H9 (cell line): Measurements from ENCODE around the gene RIC8A. TPM values are rescaled to one million over a fixed set of nuclear protein-coding genes. Genes with fewer than 3 reads are reported as not detected.

Source experiments
- DNase-seq: peaks from one replicate; pipeline ENCODE4 v3.0.0-alpha.2; 2017
- H2AFZ ChIP-seq: one replicate; pipeline ENCODE4 v1.6.1; 2013; ENCODE audit warnings: mild to moderate bottlenecking, low read length, control low read depth, moderate library complexity
- H2AK5ac ChIP-seq: 2 replicates; pipeline ENCODE4 v1.6.1; 2013; ENCODE audit warnings: low read length, control low read depth, mixed read lengths; ENCODE audit not compliant: insufficient read length
- H2BK120ac ChIP-seq: one replicate; pipeline ENCODE4 v1.6.1; 2013; ENCODE audit warnings: low read depth, mild to moderate bottlenecking, low read length, control low read depth, inconsistent platforms; ENCODE audit not compliant: poor library complexity, severe bottlenecking
- H2BK12ac ChIP-seq: 2 replicates; pipeline ENCODE4 v1.6.1; 2013; ENCODE audit warnings: low read length, control low read depth, mixed read lengths, low read depth; ENCODE audit not compliant: insufficient read length
- H2BK15ac ChIP-seq: 2 replicates; pipeline ENCODE4 v1.6.1; 2013; ENCODE audit warnings: low read depth, low read length, control low read depth
- H2BK20ac ChIP-seq: one replicate; pipeline ENCODE4 v1.6.1; 2013; ENCODE audit warnings: low read depth, mild to moderate bottlenecking, low read length, control low read depth, inconsistent platforms; ENCODE audit not compliant: poor library complexity, severe bottlenecking
- H2BK5ac ChIP-seq: 2 replicates; pipeline ENCODE4 v1.6.1; 2013; ENCODE audit warnings: low read length, control low read depth, mixed read lengths; ENCODE audit not compliant: insufficient read length
- H3K14ac ChIP-seq: 2 replicates; pipeline ENCODE4 v1.6.1; 2013; ENCODE audit warnings: low read length, control low read depth; ENCODE audit not compliant: insufficient read depth
- H3K18ac ChIP-seq: 2 replicates; pipeline ENCODE4 v1.6.1; 2013; ENCODE audit warnings: low read depth, mild to moderate bottlenecking, mixed read lengths, low read length, control low read depth; ENCODE audit not compliant: insufficient read length
- H3K23ac ChIP-seq: 2 replicates; pipeline ENCODE4 v1.6.1; 2013; ENCODE audit warnings: low read length, control low read depth, mixed read lengths, low read depth; ENCODE audit not compliant: insufficient read length
- H3K23me2 ChIP-seq: 2 replicates; pipeline ENCODE4 v1.6.1; 2013; ENCODE audit warnings: low read depth, mild to moderate bottlenecking, mixed read lengths, low read length, control low read depth; ENCODE audit not compliant: insufficient read length, poor library complexity, severe bottlenecking
- H3K27ac ChIP-seq: 2 replicates; pipeline ENCODE4 v1.5.1; 2013; ENCODE audit warnings: low read length, control low read depth, mixed read lengths, low read depth; ENCODE audit not compliant: insufficient read length
- H3K27me3 ChIP-seq: 2 replicates; pipeline ENCODE4 v1.6.1; 2013; ENCODE audit warnings: low read length, control low read depth, inconsistent platforms; ENCODE audit not compliant: insufficient read depth
- H3K4ac ChIP-seq: 2 replicates; pipeline ENCODE4 v1.6.1; 2013; ENCODE audit warnings: low read depth, mild to moderate bottlenecking, control low read depth, inconsistent platforms, low read length, moderate library complexity
- H3K4me1 ChIP-seq: 2 replicates; pipeline ENCODE4 v1.6.1; 2013; ENCODE audit warnings: low read length, control low read depth, inconsistent platforms; ENCODE audit not compliant: insufficient read depth
- H3K4me2 ChIP-seq: 2 replicates; pipeline ENCODE4 v1.6.1; 2013; ENCODE audit warnings: low read length, control low read depth, mixed read lengths; ENCODE audit not compliant: insufficient read length, insufficient read depth
- H3K56ac ChIP-seq: 2 replicates; pipeline ENCODE4 v1.6.1; 2013; ENCODE audit warnings: low read depth, mild to moderate bottlenecking, mixed read lengths, low read length, control low read depth; ENCODE audit not compliant: insufficient read length
- H3K79me1 ChIP-seq: 2 replicates; pipeline ENCODE4 v1.6.1; 2013; ENCODE audit warnings: low read depth, mild to moderate bottlenecking, moderate library complexity, low read length, control low read depth, inconsistent platforms; ENCODE audit not compliant: insufficient read depth, poor library complexity, severe bottlenecking
- H3K79me2 ChIP-seq: 2 replicates; pipeline ENCODE4 v1.6.1; 2013; ENCODE audit warnings: low read length, control low read depth, inconsistent platforms; ENCODE audit not compliant: insufficient read depth
- H3K9ac ChIP-seq: 2 replicates; pipeline ENCODE4 v1.6.1; 2013; ENCODE audit warnings: low read length, control low read depth, mixed read lengths; ENCODE audit not compliant: insufficient read length; ENCODE audit errors: extremely low read depth
- H3K9me3 ChIP-seq: one replicate; pipeline ENCODE4 v1.6.1; 2013; ENCODE audit warnings: low read depth, low read length, inconsistent platforms; ENCODE audit not compliant: control insufficient read depth
- H3T11ph ChIP-seq: one replicate; pipeline ENCODE4 v1.6.1; 2013; ENCODE audit warnings: mild to moderate bottlenecking, low read length, control low read depth, inconsistent platforms
- H4K20me1 ChIP-seq: one replicate; pipeline ENCODE4 v1.6.1; 2013; ENCODE audit not compliant: control insufficient read depth, insufficient read length, insufficient read depth
- H4K5ac ChIP-seq: 2 replicates; pipeline ENCODE4 v1.6.1; 2013; ENCODE audit warnings: low read depth, mild to moderate bottlenecking, mixed read lengths, low read length, control low read depth; ENCODE audit not compliant: insufficient read length
- H4K8ac ChIP-seq: replicated peaks from 2 replicates; pipeline ENCODE4 v1.6.1; 2013; ENCODE audit warnings: low read length, control low read depth, mixed read lengths, low read depth; ENCODE audit not compliant: insufficient read length
- H4K91ac ChIP-seq: 2 replicates; pipeline ENCODE4 v1.6.1; 2013; ENCODE audit warnings: low read depth, mild to moderate bottlenecking, moderate library complexity, mixed read lengths, low read length, control low read depth; ENCODE audit not compliant: insufficient read length
- H3K27ac Mint-ChIP-seq, 3 experiments: 2 replicates in 2 of 3; 3 replicates in 1 of 3; pipeline ENCODE4 v1.8.0; 2020 to 2021; ENCODE audit warnings: mixed read lengths in 3 of 3, mild to moderate bottlenecking in 1 of 3, moderate library complexity in 1 of 3
- H3K27me3 Mint-ChIP-seq: 2 replicates; pipeline ENCODE4 v1.8.0; 2021; ENCODE audit warnings: low read depth, mild to moderate bottlenecking, moderate library complexity, mixed read lengths
- H3K36me3 Mint-ChIP-seq, 3 experiments: 2 replicates in 2 of 3; 3 replicates in 1 of 3; pipeline ENCODE4 v1.8.0; 2020 to 2021; ENCODE audit warnings: low read depth in 3 of 3, mixed read lengths in 3 of 3; ENCODE audit not compliant: insufficient read depth in 1 of 3
- H3K4me1 Mint-ChIP-seq, 2 experiments: 2 replicates each; pipeline ENCODE4 v1.8.0; 2020; ENCODE audit warnings: mixed read lengths in 2 of 2
- H3K4me3 Mint-ChIP-seq, 2 experiments: 2 replicates in 1 of 2; 3 replicates in 1 of 2; pipeline ENCODE4 v1.8.0; 2020 to 2021; ENCODE audit warnings: mild to moderate bottlenecking in 2 of 2, mixed read lengths in 2 of 2, moderate library complexity in 1 of 2
- H3K9me3 Mint-ChIP-seq, 2 experiments: 2 replicates in 1 of 2; 3 replicates in 1 of 2; pipeline ENCODE4 v1.8.0; 2020; ENCODE audit warnings: mild to moderate bottlenecking in 2 of 2, mixed read lengths in 2 of 2, moderate library complexity in 1 of 2
- CTCF ChIP-seq: fragments of 200-600 bp; sonication (generic); conservative IDR thresholded peaks from 3 replicates; pipeline ENCODE4 v1.8.0; 2021; ENCODE audit warnings: antibody characterized with exemption, mild to moderate bottlenecking
- WGBS: extraction: QIAGEN DNeasy Blood & Tissue Kit; methylation state at CpG from one replicate; pipeline ENCODE4 v1.1.7; 2013; ENCODE audit warnings: missing lambda C conversion rate, low lambda C conversion rate, mixed read lengths; ENCODE audit not compliant: insufficient read length; ENCODE audit errors: extremely low coverage; 5-methylcytosine and 5-hydroxymethylcytosine counted together
- total RNA-seq: library from RNA; stranded (reverse); gene quantifications from 2 replicates; pipeline ENCODE4 v1.2.1, GENCODE V29; 2021

The RIC8A gene
- total RNA-seq, 1 experiment from 2014 or later, result 94.9 TPM

DNA sequence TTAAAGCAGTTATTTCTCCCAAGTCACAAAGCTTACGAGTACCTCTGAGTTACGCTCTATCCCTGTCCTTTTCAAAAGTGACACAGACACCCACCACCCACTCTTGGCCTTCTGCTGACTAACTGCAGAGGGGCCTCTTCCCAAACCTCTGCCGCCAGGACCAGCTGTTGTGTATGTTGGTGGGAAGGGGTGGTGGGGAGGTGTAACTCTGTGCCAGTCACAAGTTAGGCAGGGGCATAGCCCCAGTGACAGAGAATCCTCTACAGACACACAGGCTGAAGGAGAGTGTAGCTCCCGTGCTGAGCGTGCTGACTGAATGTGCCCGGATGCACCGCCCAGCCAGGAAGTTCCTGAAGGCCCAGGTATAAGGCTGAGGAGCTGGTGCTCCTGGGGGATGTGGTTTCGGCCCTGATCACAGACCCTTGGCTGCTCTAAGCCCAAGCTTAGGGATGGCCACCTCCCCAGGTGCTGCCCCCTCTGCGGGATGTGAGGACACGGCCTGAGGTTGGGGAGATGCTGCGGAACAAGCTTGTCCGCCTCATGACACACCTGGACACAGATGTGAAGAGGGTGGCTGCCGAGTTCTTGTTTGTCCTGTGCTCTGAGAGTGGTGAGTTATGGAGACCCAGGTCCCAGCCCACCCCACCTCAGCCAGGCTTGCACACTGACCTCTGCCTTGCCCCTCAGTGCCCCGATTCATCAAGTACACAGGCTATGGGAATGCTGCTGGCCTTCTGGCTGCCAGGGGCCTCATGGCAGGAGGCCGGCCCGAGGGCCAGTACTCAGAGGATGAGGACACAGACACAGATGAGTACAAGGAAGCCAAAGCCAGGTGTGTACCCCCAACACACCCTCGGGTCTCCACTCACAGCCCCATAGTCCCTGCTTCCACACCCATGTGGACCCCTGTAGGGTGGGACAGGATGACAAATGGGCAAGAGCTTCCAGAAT, 4.9 kb downstream of the RIC8A start:
- H3K36me3 Mint-ChIP-seq, result peaks cover 28 to 69% (median 62%) of the 10 kb centered on the region in 3 experiments
- H3K9me3 Mint-ChIP-seq, result no peaks in the 10 kb centered on the region
- no peak overlapping the region; a peak in 1 of 7 replicates for H3K27ac Mint-ChIP-seq
- H4K91ac ChIP-seq, result no peak overlapping the region
- H3K9me3 ChIP-seq, result no peaks in the 10 kb centered on the region
- no peak overlapping the region for H2AFZ ChIP-seq
- H2BK12ac ChIP-seq, result no peak overlapping the region
- H4K5ac ChIP-seq, result no peak overlapping the region
- H3T11ph ChIP-seq, result no peak overlapping the region
- no peaks in the 10 kb centered on the region for H3K27me3 Mint-ChIP-seq
- WGBS, result no CpG with 5 or more reads among the region's 17 CpGs
- peaks cover 0 to 8% of the 10 kb centered on the region in 2 experiments; a peak in 3 of 4 replicates for H3K4me1 Mint-ChIP-seq
- no peak overlapping the region for H2AK5ac ChIP-seq
- no peak overlapping the region for H2BK15ac ChIP-seq
- no peak overlapping the region for H2BK20ac ChIP-seq
- H3K4ac ChIP-seq, result no peak overlapping the region
- no peak overlapping the region for H3K14ac ChIP-seq
- H2BK5ac ChIP-seq, result no peak overlapping the region
- no peak overlapping the region for H4K8ac ChIP-seq
- no peak overlapping the region for H3K9ac ChIP-seq
- no peaks in the 10 kb centered on the region for H3K4me1 ChIP-seq
- no peak overlapping the region for H3K27ac ChIP-seq
- no peak overlapping the region for H3K18ac ChIP-seq
- H2BK120ac ChIP-seq, result no peak overlapping the region
- H3K4me3 Mint-ChIP-seq, result no peak overlapping the region
- H3K56ac ChIP-seq, result no peak overlapping the region
- no peaks in the 10 kb centered on the region for H4K20me1 ChIP-seq
- no peak overlapping the region for H3K4me2 ChIP-seq
- H3K23me2 ChIP-seq, result peaks cover 15% of the 10 kb centered on the region
- H3K23ac ChIP-seq, result no peak overlapping the region
- no peak for TF ChIP-seq CTCF
- no peaks in the 10 kb centered on the region for H3K79me1 ChIP-seq
- H3K27me3 ChIP-seq, result no peaks in the 10 kb centered on the region
- DNase-seq, result no peak
- no peaks in the 10 kb centered on the region; the same call in 1 of the 2 replicates for H3K79me2 ChIP-seq
